HepG2 (cell line): ENCODE data around the gene BTBD1. TPM values are rescaled to one million over a fixed set of nuclear protein-coding genes. Genes with fewer than 3 reads are reported as not detected.

Experiments used
- ATAC-seq: fragments of 200-7000 bp; cut with Tn5 transposase; 3 replicates; pipeline ENCODE4 v1.9.1; 2020; ENCODE audit warnings: mild to moderate bottlenecking, moderate library complexity
- BruUV-seq: library from RNA; stranded (reverse); fragments of 400-500 nt; replicated peaks from 2 replicates; lab custom pipeline; 2021; lab: Mats Ljungman, UMichigan
- CTCF ChIA-PET: fragments of 300-600 bp; formaldehyde crosslinking; extraction: SDS; loops from one replicate; lab custom pipeline; 2021; ENCODE audit warnings: low total read pairs, inconsistent platforms, low intra/inter-chr PET ratio; lab: Yijun Ruan, JAX
- POLR2A ChIA-PET: fragments of 350-600 bp; sonication (Branson Sonifier 250); formaldehyde crosslinking; loops from one replicate; lab custom pipeline; 2020; ENCODE audit warnings: antibody characterized with exemption, inconsistent platforms; lab: Yijun Ruan, JAX
- DNase-seq: peaks from one replicate; pipeline ENCODE4 v3.0.0-alpha.2; 2015; ENCODE audit warnings: low spot score
- FAIRE-seq: peaks from 3 replicates; lab custom pipeline; 2011; peaks lifted over from hg19 to GRCh38; lab: Jason Lieb, UNC
- H2AFZ ChIP-seq: one replicate; pipeline ENCODE4 v1.6.1; 2011; ENCODE audit warnings: low read length, inconsistent platforms
- H3K27ac ChIP-seq: fragments of 300-600 bp; 3 replicates; pipeline ENCODE4 v1.8.0; 2011; ENCODE audit warnings: mixed run types, mild to moderate bottlenecking, mixed read lengths, low read length, inconsistent platforms; ENCODE audit not compliant: insufficient read depth; ENCODE audit errors: extremely low read length
- H3K27me3 ChIP-seq, 2 experiments: fragments of 200-600 bp in 1 of 2; 2 replicates in 1 of 2; 3 replicates in 1 of 2; pipeline versions ENCODE4 v1.6.0 to v1.8.0; 2011; ENCODE audit warnings: low read length in 2 of 2, mild to moderate bottlenecking in 2 of 2, moderate library complexity in 2 of 2, inconsistent platforms in 1 of 2; ENCODE audit not compliant: insufficient read depth in 2 of 2, control insufficient read depth in 1 of 2
- H3K36me3 ChIP-seq, 2 experiments: fragments of 200-600 bp in 1 of 2; replicated peaks in 1 of 2; 2 replicates in 1 of 2; 3 replicates in 1 of 2; pipeline versions ENCODE4 v1.5.1 to v1.8.0; 2011; ENCODE audit warnings: low read length in 2 of 2, inconsistent platforms in 1 of 2; ENCODE audit not compliant: insufficient read depth in 2 of 2, control insufficient read depth in 1 of 2
- H3K4me1 ChIP-seq: 2 replicates; pipeline ENCODE4 v1.5.1; 2012; ENCODE audit warnings: low read length, inconsistent platforms; ENCODE audit not compliant: insufficient read depth
- H3K4me2 ChIP-seq: 2 replicates; pipeline ENCODE4 v1.6.0; 2011; ENCODE audit warnings: low read depth, low read length, inconsistent platforms
- H3K4me3 ChIP-seq, 3 experiments: fragments of 200-600 bp in 1 of 3; sonication (generic), shearing (Covaris generic) in 1 of 3; replicated peaks in 1 of 3; 2 replicates each; pipeline ENCODE4 v1.5.1; 2011 to 2016; ENCODE audit warnings: low read length in 3 of 3, inconsistent platforms in 2 of 3, low read depth in 2 of 3, mild to moderate bottlenecking in 2 of 3, control low read depth in 1 of 3, mixed read lengths in 1 of 3; ENCODE audit not compliant: insufficient read depth in 1 of 3
- H3K79me2 ChIP-seq: one replicate; pipeline ENCODE4 v1.6.1; 2011; ENCODE audit warnings: low read length, inconsistent platforms; ENCODE audit not compliant: insufficient read depth
- H3K9ac ChIP-seq: 2 replicates; pipeline ENCODE4 v1.6.0; 2011; ENCODE audit warnings: mild to moderate bottlenecking, low read depth, low read length, inconsistent platforms; ENCODE audit not compliant: insufficient read depth
- H3K9me3 ChIP-seq: 2 replicates; pipeline ENCODE4 v1.5.1; 2012; ENCODE audit warnings: mild to moderate bottlenecking, low read length
- H4K20me1 ChIP-seq: 2 replicates; pipeline ENCODE4 v1.6.0; 2011; ENCODE audit warnings: inconsistent platforms, mild to moderate bottlenecking, low read length, moderate library complexity; ENCODE audit not compliant: insufficient read depth
- DMAP1 ChIP-seq: IDR thresholded peaks from 2 replicates; pipeline ENCODE4 v1.6.1; 2016
- KLF9 ChIP-seq: IDR thresholded peaks from 2 replicates; pipeline ENCODE4 v1.6.1; 2016; ENCODE audit warnings: low read depth
- LRRFIP1 ChIP-seq: sonication (generic); formaldehyde crosslinking; conservative IDR thresholded peaks from 2 replicates; pipeline ENCODE4 v1.4.0; 2020; ENCODE audit warnings: missing genetic modification reagents
- RAD21 ChIP-seq: fragments of 450-650 bp; formaldehyde crosslinking; IDR thresholded peaks from 2 replicates; pipeline ENCODE4 v1.5.0; 2020; ENCODE audit warnings: mild to moderate bottlenecking
- TRAFD1 ChIP-seq: sonication (generic); formaldehyde crosslinking; IDR thresholded peaks from 2 replicates; pipeline ENCODE4 v1.5.1; 2020; ENCODE audit warnings: missing genetic modification reagents, mild to moderate bottlenecking, borderline replicate concordance
- ZBTB26 ChIP-seq: IDR thresholded peaks from 2 replicates; pipeline ENCODE4 v1.6.1; 2016; ENCODE audit warnings: missing compliant biosample characterization, missing genetic modification reagents, borderline replicate concordance
- ZNF256 ChIP-seq: sonication (generic); formaldehyde crosslinking; conservative IDR thresholded peaks from 2 replicates; pipeline ENCODE4 v1.4.0; 2020; ENCODE audit warnings: missing genetic modification reagents
- ZNF446 ChIP-seq: sonication (generic); formaldehyde crosslinking; IDR thresholded peaks from 2 replicates; pipeline ENCODE4 v1.5.0; 2020; ENCODE audit warnings: mild to moderate bottlenecking, missing genetic modification reagents
- ZNF589 ChIP-seq: sonication (generic); formaldehyde crosslinking; conservative IDR thresholded peaks from 2 replicates; pipeline ENCODE4 v1.8.0; 2022; ENCODE audit warnings: mild to moderate bottlenecking, moderate library complexity, missing genetic modification reagents
- ZNF678 ChIP-seq: sonication (generic); formaldehyde crosslinking; IDR thresholded peaks from 2 replicates; pipeline ENCODE4 v1.4.0; 2020; ENCODE audit warnings: mild to moderate bottlenecking, missing genetic modification reagents
- ZNF687 ChIP-seq: sonication (generic); formaldehyde crosslinking; IDR thresholded peaks from 2 replicates; pipeline ENCODE4 v1.5.1; 2020; ENCODE audit warnings: mild to moderate bottlenecking, missing genetic modification reagents, moderate library complexity
- WGBS: methylation state at CpG from one replicate; pipeline ENCODE4 v1.1.6; 2017; ENCODE audit warnings: low lambda C conversion rate; 5-methylcytosine and 5-hydroxymethylcytosine counted together
- in situ Hi-C: cut with HindIII; loops from 2 replicates; pipeline ENCODE4 v1.10.0; 2017; ENCODE audit warnings: low pct_unique_long_range_greater_than_20kb; ENCODE audit not compliant: extremely low pct_ligation_motif_present
- intact Hi-C: fragments of 100-400 bp; cut with micrococcal nuclease; formaldehyde crosslinking; loops from one replicate; pipeline ENCODE4 v1.10.0; 2022; ENCODE audit not compliant: unreplicated experiment
- polyA plus RNA-seq, 8 experiments: library from polyadenylated mRNA; depleted of rRNA in 3 of 8; stranded (reverse) in 7 of 8; unstranded in 1 of 8; fragments of >200 nt; fragmentation: Illumina TruSeq in 4 of 8; extraction: Trizol in 4 of 8; gene quantifications; 2 replicates each; pipeline versions ENCODE4 v1.2.1 to v1.2.3, GENCODE V29; 2011 to 2016; ENCODE audit warnings: low read depth in 4 of 8, missing spikeins in 1 of 8, mixed read lengths in 1 of 8; ENCODE audit not compliant: insufficient read depth in 1 of 8
- total RNA-seq, 5 experiments: library from RNA; depleted of rRNA; stranded (reverse); fragments of >200 nt; fragmentation: Illumina TruSeq; extraction: Trizol; gene quantifications; 2 replicates each; pipeline ENCODE4 v1.2.3, GENCODE V29; 2016; ENCODE audit warnings: low read depth in 1 of 5

The BTBD1 gene
- total and polyA plus RNA-seq, 2 of the 13 experiments (the other 11 are each of a cell fraction or from before 2014, with no cell fraction given) = 32.1 to 53.9 TPM

GRCh38 chr15:83068054-83068453 is 1.0 kb upstream of the BTBD1 start:
- H3K4me1 ChIP-seq = peaks cover 29% of the 10 kb centered on the region
- CTCF ChIA-PET = no interaction called here
- H3K4me2 ChIP-seq = no peak overlapping the region
- in situ Hi-C loops = no loop called here
- DNase-seq (no peak), FAIRE-seq (no peak), ATAC-seq (no peak)
- no peak overlapping the region for H3K27ac ChIP-seq
- H3K9me3 ChIP-seq = peaks cover 2% of the 10 kb centered on the region
- TF ChIP-seq KLF9 (CRISPR knock-in tag) = no peak
- TF ChIP-seq DMAP1 = no peak
- TF ChIP-seq ZNF589 (CRISPR knock-in tag) = no peak
- TF ChIP-seq ZNF687 (CRISPR knock-in tag) = no peak
- TF ChIP-seq RAD21 (CRISPR knock-in tag) = no peak
- no peak for TF ChIP-seq ZNF256 (CRISPR knock-in tag)
- TF ChIP-seq TRAFD1 (CRISPR knock-in tag) = no peak
- TF ChIP-seq LRRFIP1 = no peak
- TF ChIP-seq ZBTB26 (CRISPR knock-in tag) = no peak
- TF ChIP-seq ZNF446 (CRISPR knock-in tag) = no peak
- TF ChIP-seq ZNF678 = no peak
- WGBS = 92% methylated on average over 6 of the region's 6 CpGs
- H3K79me2 ChIP-seq = peaks cover 38% of the 10 kb centered on the region
- no peaks in the 10 kb centered on the region for H3K27me3 ChIP-seq
- POLR2A ChIA-PET = interaction anchor here (1.2 to 1.5 kb wide), 2 partner anchors 57 to 527 kb away, joined by 5 to 15 read pairs; partner anchors contain the start of genes C15orf40 and RPS17
- intact Hi-C loops = loop anchor here (5.0 kb wide), 1 partner anchor 139 kb away; the partner anchor contains the start of gene HDGFL3
- peaks cover 26% of the 10 kb centered on the region for H4K20me1 ChIP-seq
- H3K4me3 ChIP-seq = no peak overlapping the region
- H3K9ac ChIP-seq = no peak overlapping the region
- peaks cover 0 to 9% of the 10 kb centered on the region in 2 experiments; a peak in 1 of 5 replicates for H3K36me3 ChIP-seq
- no TSS peak for BruUV-seq
- peak overlapping the region; percentile 56 for H2AFZ ChIP-seq
